ENCODE results near the gene LTC4S.
"Not testable (repeated sequence)": the region's sequence is repeated elsewhere in the genome, so short reads cannot be mapped to it uniquely, and the experiment has no call there.

Gene LTC4S

GRCh38 chr5:179793468-179794139, at the start of gene LTC4S:
LTC4S (plus strand) TSS chr5:179793986; CDS start chr5:179794081, 95 bp downstream.
- Histone ChIP-seq H3K27me3 (replicated peaks; ENCODE audit: control insufficient read depth, insufficient read depth, low read length) (no peaks in the 10 kb centered on the region), H3K4me3 (ENCODE audit: low read length) (no peak within 1 kb of the TSS), H3K4me1 (ENCODE audit: control insufficient read depth, insufficient read depth, low read length) (peaks cover 14% of the 10 kb centered on the region), H3K36me3 (ENCODE audit: control insufficient read depth, insufficient read depth, low read length, severe bottlenecking) (peaks cover 17% of the 10 kb centered on the region), H3K9me3 (ENCODE audit: control insufficient read depth, low read length) (no peaks in the 10 kb centered on the region), H3K9ac (ENCODE audit: low read length) (peak within 1 kb of the TSS; percentile 54)
- no peak for DNase-seq (ENCODE audit: low read depth)

GRCh38 chr5:179744106-179744505, 49.7 kb upstream of the LTC4S start:
- not testable (repeated sequence) for H3K4me1 ChIP-seq (ENCODE audit: control insufficient read depth, insufficient read depth, low read length); H3K4me3 ChIP-seq (ENCODE audit: low read length); H3K36me3 ChIP-seq (ENCODE audit: control insufficient read depth, insufficient read depth, low read length, severe bottlenecking); H3K9ac ChIP-seq (ENCODE audit: low read length); H3K9me3 ChIP-seq (ENCODE audit: control insufficient read depth, low read length); H3K27me3 ChIP-seq (replicated peaks; ENCODE audit: control insufficient read depth, insufficient read depth, low read length); DNase-seq (ENCODE audit: low read depth)

- no peak overlapping the region for H3K9ac ChIP-seq (ENCODE audit: low read length)
- no peak for DNase-seq (ENCODE audit: low read depth)
- H3K4me3 ChIP-seq (ENCODE audit: low read length): no peak overlapping the region
- H3K4me1 ChIP-seq (ENCODE audit: control insufficient read depth, insufficient read depth, low read length): no peaks in the 10 kb centered on the region
- peaks cover 3% of the 10 kb centered on the region for H3K36me3 ChIP-seq (ENCODE audit: control insufficient read depth, insufficient read depth, low read length, severe bottlenecking)
- no peaks in the 10 kb centered on the region for H3K27me3 ChIP-seq (replicated peaks; ENCODE audit: control insufficient read depth, insufficient read depth, low read length)
- H3K9me3 ChIP-seq (ENCODE audit: control insufficient read depth, low read length): no peaks in the 10 kb centered on the region
These were observed 46.9 kb upstream of the LTC4S start for GRCh38 chr5:179746872-179747271.

- H3K9ac ChIP-seq (ENCODE audit: low read length): no peak overlapping the region
- no peaks in the 10 kb centered on the region for H3K27me3 ChIP-seq (replicated peaks; ENCODE audit: control insufficient read depth, insufficient read depth, low read length)
- H3K4me3 ChIP-seq (ENCODE audit: low read length): no peak overlapping the region
- H3K4me1 ChIP-seq (ENCODE audit: control insufficient read depth, insufficient read depth, low read length): no peaks in the 10 kb centered on the region
- no peak for DNase-seq (ENCODE audit: low read depth)
- H3K36me3 ChIP-seq (ENCODE audit: control insufficient read depth, insufficient read depth, low read length, severe bottlenecking): peaks cover 3% of the 10 kb centered on the region
- H3K9me3 ChIP-seq (ENCODE audit: control insufficient read depth, low read length): no peaks in the 10 kb centered on the region
These were observed 46.0 kb upstream of the LTC4S start for GRCh38 chr5:179747811-179748210.

GRCh38 chr5:179749857-179750508, 43.8 kb upstream of the LTC4S start:
- no peak for DNase-seq (ENCODE audit: low read depth)
- no peak overlapping the region for H3K9ac ChIP-seq (ENCODE audit: low read length)
- no peaks in the 10 kb centered on the region for H3K4me1 ChIP-seq (ENCODE audit: control insufficient read depth, insufficient read depth, low read length)
- H3K9me3 ChIP-seq (ENCODE audit: control insufficient read depth, low read length): no peaks in the 10 kb centered on the region
- peaks cover 3% of the 10 kb centered on the region for H3K36me3 ChIP-seq (ENCODE audit: control insufficient read depth, insufficient read depth, low read length, severe bottlenecking)
- H3K4me3 ChIP-seq (ENCODE audit: low read length): no peak overlapping the region
- no peaks in the 10 kb centered on the region for H3K27me3 ChIP-seq (replicated peaks; ENCODE audit: control insufficient read depth, insufficient read depth, low read length)

GRCh38 chr5:179753971-179754370, 39.8 kb upstream of the LTC4S start:
- Histone ChIP-seq H3K9me3 (ENCODE audit: control insufficient read depth, low read length) (no peaks in the 10 kb centered on the region), H3K9ac (ENCODE audit: low read length) (no peak overlapping the region), H3K4me1 (ENCODE audit: control insufficient read depth, insufficient read depth, low read length) (peaks cover 8% of the 10 kb centered on the region), H3K36me3 (ENCODE audit: control insufficient read depth, insufficient read depth, low read length, severe bottlenecking) (peaks cover 3% of the 10 kb centered on the region), H3K4me3 (ENCODE audit: low read length) (no peak overlapping the region), H3K27me3 (replicated peaks; ENCODE audit: control insufficient read depth, insufficient read depth, low read length) (no peaks in the 10 kb centered on the region)
- no peak for DNase-seq (ENCODE audit: low read depth)

GRCh38 chr5:179755022-179755421, 38.8 kb upstream of the LTC4S start:
- H3K9me3 ChIP-seq (ENCODE audit: control insufficient read depth, low read length): no peaks in the 10 kb centered on the region
- H3K9ac ChIP-seq (ENCODE audit: low read length): no peak overlapping the region
- H3K4me3 ChIP-seq (ENCODE audit: low read length): no peak overlapping the region
- no peak for DNase-seq (ENCODE audit: low read depth)
- H3K36me3 ChIP-seq (ENCODE audit: control insufficient read depth, insufficient read depth, low read length, severe bottlenecking): no peaks in the 10 kb centered on the region
- peaks cover 16% of the 10 kb centered on the region for H3K4me1 ChIP-seq (ENCODE audit: control insufficient read depth, insufficient read depth, low read length)
- H3K27me3 ChIP-seq (replicated peaks; ENCODE audit: control insufficient read depth, insufficient read depth, low read length): no peaks in the 10 kb centered on the region

GRCh38 chr5:179758955-179759354, 34.8 kb upstream of the LTC4S start:
- H3K9ac ChIP-seq (ENCODE audit: low read length): no peak overlapping the region
- no peaks in the 10 kb centered on the region for H3K36me3 ChIP-seq (ENCODE audit: control insufficient read depth, insufficient read depth, low read length, severe bottlenecking)
- H3K27me3 ChIP-seq (replicated peaks; ENCODE audit: control insufficient read depth, insufficient read depth, low read length): no peaks in the 10 kb centered on the region
- no peak overlapping the region for H3K4me3 ChIP-seq (ENCODE audit: low read length)
- H3K4me1 ChIP-seq (ENCODE audit: control insufficient read depth, insufficient read depth, low read length): peaks cover 40% of the 10 kb centered on the region
- no peak for DNase-seq (ENCODE audit: low read depth)
- no peaks in the 10 kb centered on the region for H3K9me3 ChIP-seq (ENCODE audit: control insufficient read depth, low read length)

GRCh38 chr5:179759581-179760551, 33.9 kb upstream of the LTC4S start:
- Histone ChIP-seq H3K9ac (ENCODE audit: low read length) (no peak overlapping the region), H3K4me1 (ENCODE audit: control insufficient read depth, insufficient read depth, low read length) (peaks cover 47% of the 10 kb centered on the region), H3K27me3 (replicated peaks; ENCODE audit: control insufficient read depth, insufficient read depth, low read length) (no peaks in the 10 kb centered on the region), H3K4me3 (ENCODE audit: low read length) (no peak overlapping the region), H3K9me3 (ENCODE audit: control insufficient read depth, low read length) (no peaks in the 10 kb centered on the region), H3K36me3 (ENCODE audit: control insufficient read depth, insufficient read depth, low read length, severe bottlenecking) (no peaks in the 10 kb centered on the region)
- DNase-seq (ENCODE audit: low read depth): no peak

GRCh38 chr5:179762079-179762780, 31.6 kb upstream of the LTC4S start:
- Histone ChIP-seq H3K27me3 (replicated peaks; ENCODE audit: control insufficient read depth, insufficient read depth, low read length) (no peaks in the 10 kb centered on the region), H3K9me3 (ENCODE audit: control insufficient read depth, low read length) (no peaks in the 10 kb centered on the region), H3K4me1 (ENCODE audit: control insufficient read depth, insufficient read depth, low read length) (peaks cover 71% of the 10 kb centered on the region), H3K9ac (ENCODE audit: low read length) (peak overlapping the region; percentile 59), H3K4me3 (ENCODE audit: low read length) (no peak overlapping the region), H3K36me3 (ENCODE audit: control insufficient read depth, insufficient read depth, low read length, severe bottlenecking) (peaks cover 12% of the 10 kb centered on the region)
- DNase-seq (ENCODE audit: low read depth): no peak

All from adipocyte (in vitro differentiated cells).